Measurements from ENCODE around the gene IQGAP3.

The IQGAP3 gene

DNA sequence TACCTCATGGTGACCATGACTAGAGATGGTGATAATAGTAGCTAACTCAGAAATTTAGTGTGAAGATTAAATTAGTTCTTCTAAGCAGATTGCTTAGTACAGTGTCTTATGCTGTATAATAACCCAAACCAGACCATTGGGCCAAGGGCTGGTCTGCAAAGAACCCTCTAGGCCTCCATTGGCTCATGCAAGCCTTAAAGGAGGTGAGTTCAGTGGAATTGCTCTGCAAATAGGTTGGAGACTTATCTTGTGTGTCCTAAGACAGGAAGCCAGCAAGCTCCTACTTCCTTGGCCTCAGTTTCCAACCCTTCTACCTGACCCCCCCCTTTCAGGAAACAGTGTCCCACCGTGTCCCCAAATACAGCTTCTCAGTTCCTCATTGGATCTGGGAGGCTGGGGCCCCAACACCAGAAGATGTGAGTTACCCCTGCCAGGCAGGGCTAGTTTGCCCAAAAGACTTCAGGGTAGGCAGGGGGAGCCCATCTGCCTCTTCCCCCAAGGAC is 69.9 kb downstream of the IQGAP3 start:
- H3K36me3 Mint-ChIP-seq (ENCODE audit: low read depth) = no peaks in the 10 kb centered on the region
- peak overlapping the region; percentile 92 to 99 (median 96) for H3K27ac Mint-ChIP-seq
- no peaks in the 10 kb centered on the region for H3K9me3 Mint-ChIP-seq
- H3K27me3 Mint-ChIP-seq (ENCODE audit: low read depth) = no peaks in the 10 kb centered on the region
- H3K4me3 Mint-ChIP-seq = peak overlapping the region; percentile 94 to 97 (median 95)
- H3K4me1 Mint-ChIP-seq = peaks cover 65% of the 10 kb centered on the region
- TF ChIP-seq, protein P1, sequence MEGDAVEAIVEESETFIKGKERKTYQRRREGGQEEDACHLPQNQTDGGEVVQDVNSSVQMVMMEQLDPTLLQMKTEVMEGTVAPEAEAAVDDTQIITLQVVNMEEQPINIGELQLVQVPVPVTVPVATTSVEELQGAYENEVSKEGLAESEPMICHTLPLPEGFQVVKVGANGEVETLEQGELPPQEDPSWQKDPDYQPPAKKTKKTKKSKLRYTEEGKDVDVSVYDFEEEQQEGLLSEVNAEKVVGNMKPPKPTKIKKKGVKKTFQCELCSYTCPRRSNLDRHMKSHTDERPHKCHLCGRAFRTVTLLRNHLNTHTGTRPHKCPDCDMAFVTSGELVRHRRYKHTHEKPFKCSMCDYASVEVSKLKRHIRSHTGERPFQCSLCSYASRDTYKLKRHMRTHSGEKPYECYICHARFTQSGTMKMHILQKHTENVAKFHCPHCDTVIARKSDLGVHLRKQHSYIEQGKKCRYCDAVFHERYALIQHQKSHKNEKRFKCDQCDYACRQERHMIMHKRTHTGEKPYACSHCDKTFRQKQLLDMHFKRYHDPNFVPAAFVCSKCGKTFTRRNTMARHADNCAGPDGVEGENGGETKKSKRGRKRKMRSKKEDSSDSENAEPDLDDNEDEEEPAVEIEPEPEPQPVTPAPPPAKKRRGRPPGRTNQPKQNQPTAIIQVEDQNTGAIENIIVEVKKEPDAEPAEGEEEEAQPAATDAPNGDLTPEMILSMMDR (IDR thresholded peaks at IDR 0.05; ENCODE audit: unreplicated experiment in 3 of 3) = no peak

DNA sequence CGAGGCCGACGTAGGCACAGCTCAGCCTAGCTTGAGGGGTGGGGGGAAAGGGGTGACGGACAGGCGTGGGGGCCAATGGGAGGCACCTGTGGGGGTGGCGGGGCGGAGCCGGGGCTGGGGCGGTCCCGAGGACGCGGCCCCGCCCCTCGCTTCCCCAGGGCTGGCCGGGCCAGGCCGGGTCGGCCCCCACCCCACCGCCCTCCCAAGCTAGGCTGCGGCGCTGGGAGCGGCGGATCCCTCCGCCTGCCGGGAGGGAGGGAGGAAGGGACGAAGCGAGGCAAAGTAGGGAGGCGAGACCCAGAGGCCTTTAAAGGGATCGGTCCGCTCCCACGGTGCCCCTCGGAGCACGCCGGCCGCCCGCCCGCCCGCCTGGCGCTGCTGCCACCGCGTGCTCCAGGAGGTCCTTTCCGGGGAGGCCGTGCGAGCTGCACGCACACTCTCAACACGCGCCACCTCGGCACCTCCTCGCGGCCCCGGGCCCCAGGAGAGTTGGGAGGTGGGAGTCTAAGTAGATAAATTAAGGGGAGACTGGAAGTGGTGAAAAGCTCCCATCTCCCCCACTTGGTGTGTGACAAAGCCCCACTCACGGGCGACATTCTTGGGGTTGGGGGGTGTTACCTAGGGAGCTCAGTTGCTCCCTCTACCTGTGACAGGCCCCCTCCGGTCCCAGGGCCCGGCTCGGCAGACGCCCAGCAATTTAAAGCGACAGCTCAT is 71.4 kb downstream of the IQGAP3 start:
- Mint-ChIP-seq H3K9me3 (no peaks in the 10 kb centered on the region), H3K27ac (peak overlapping the region; percentile 92 to 99 (median 96)), H3K27me3 (ENCODE audit: low read depth) (no peaks in the 10 kb centered on the region), H3K4me3 (peak overlapping the region; percentile 95 to 98 (median 97)), H3K4me1 (peaks cover 77% of the 10 kb centered on the region), H3K36me3 (ENCODE audit: low read depth) (no peaks in the 10 kb centered on the region)
- TF ChIP-seq, protein P1 (IDR thresholded peaks at IDR 0.05; ENCODE audit: unreplicated experiment in 3 of 3) = peak in 2 of 3 experiments; percentile 18 to 56

DNA sequence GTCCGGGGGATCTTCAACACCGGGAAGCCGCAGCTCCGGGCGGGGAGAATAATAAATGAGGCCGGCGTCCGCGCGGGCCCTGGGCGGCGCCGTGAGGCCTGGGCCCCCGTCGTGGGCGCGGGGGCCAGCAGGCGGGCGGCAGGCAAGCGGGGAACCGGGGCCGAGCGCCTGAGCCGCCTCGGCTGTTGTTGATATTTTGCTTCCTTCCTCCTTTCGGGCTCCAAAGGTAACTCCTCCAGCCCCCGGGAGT is 71.9 kb downstream of the IQGAP3 start, which contains the start of gene MEF2D:
Gene MEF2D (minus strand): TSS at position 233 of the 250 bp plus-strand sequence. CDS start 17,483 bp downstream, outside the sequence.
- peak within 1 kb of the TSS; percentile 92 to 99 (median 96) for H3K27ac Mint-ChIP-seq
- no peaks in the 10 kb centered on the region for H3K9me3 Mint-ChIP-seq

GRCh38 chr1:156499842-156500542 is 72.4 kb downstream of the IQGAP3 start:
- Mint-ChIP-seq H3K4me3 (peak overlapping the region; percentile 95 to 98 (median 97)), H3K36me3 (ENCODE audit: low read depth) (peaks cover 3% of the 10 kb centered on the region), H3K9me3 (no peaks in the 10 kb centered on the region), H3K4me1 (peaks cover 77% of the 10 kb centered on the region), H3K27ac (peak overlapping the region; percentile 92 to 97 (median 96)), H3K27me3 (ENCODE audit: low read depth) (no peaks in the 10 kb centered on the region)
- TF ChIP-seq, protein P1 (IDR thresholded peaks at IDR 0.05; ENCODE audit: unreplicated experiment in 3 of 3) = no peak

More for the DNA sequence above, 71.9 kb downstream of the IQGAP3 start, which contains the start of gene MEF2D:
- Mint-ChIP-seq H3K27me3 (ENCODE audit: low read depth) (no peaks in the 10 kb centered on the region), H3K4me1 (peaks cover 77% of the 10 kb centered on the region), H3K36me3 (ENCODE audit: low read depth) (no peaks in the 10 kb centered on the region), H3K4me3 (peak within 1 kb of the TSS; percentile 95 to 98 (median 97))
- TF ChIP-seq, protein P1 (IDR thresholded peaks at IDR 0.05; ENCODE audit: unreplicated experiment in 3 of 3) = no peak

GRCh38 chr1:156499194-156499841 is 73.0 kb downstream of the IQGAP3 start:
- TF ChIP-seq, protein P1 (IDR thresholded peaks at IDR 0.05; ENCODE audit: unreplicated experiment in 3 of 3) = no peak
- peaks cover 4% of the 10 kb centered on the region for H3K36me3 Mint-ChIP-seq (ENCODE audit: low read depth)
- H3K27ac Mint-ChIP-seq = peak overlapping the region; percentile 89 to 96 (median 92)
- peak overlapping the region; percentile 95 to 98 (median 97) for H3K4me3 Mint-ChIP-seq
- no peaks in the 10 kb centered on the region for H3K9me3 Mint-ChIP-seq
- H3K27me3 Mint-ChIP-seq (ENCODE audit: low read depth) = no peaks in the 10 kb centered on the region
- peaks cover 78% of the 10 kb centered on the region for H3K4me1 Mint-ChIP-seq

All from nephron (organoid).